WTC11 (cell line): ENCODE results near the gene NRN1. TPM values are rescaled to one million over a fixed set of nuclear protein-coding genes. Genes with fewer than 3 reads are reported as not detected.

Source experiments
- ATAC-seq: fragments of 200-7000 bp; cut with Tn5 transposase; 2 replicates; pipeline ENCODE4 v1.10.0; 2021; ENCODE audit warnings: mild to moderate bottlenecking, moderate library complexity
- CTCF ChIA-PET: fragments of 300-600 bp; sonication (Branson Sonifier 250); formaldehyde crosslinking; loops from one replicate; lab custom pipeline; 2021; ENCODE audit warnings: antibody characterized with exemption; lab: Charles Lee
- POLR2A ChIA-PET: fragments of 350-600 bp; sonication (Branson Sonifier 250); formaldehyde crosslinking; loops from one replicate; lab custom pipeline; 2021; ENCODE audit warnings: antibody characterized with exemption; lab: Charles Lee
- DNase-seq: peaks from one replicate; pipeline ENCODE4 v3.0.0; 2021; ENCODE audit warnings: low spot score
- H3K27ac Mint-ChIP-seq: 2 replicates; pipeline ENCODE4 v1.8.0; 2021; ENCODE audit warnings: mixed read lengths
- H3K27me3 Mint-ChIP-seq: 2 replicates; pipeline ENCODE4 v1.8.0; 2021; ENCODE audit warnings: low read depth, mild to moderate bottlenecking, moderate library complexity, mixed read lengths
- H3K36me3 Mint-ChIP-seq: 2 replicates; pipeline ENCODE4 v1.8.0; 2021; ENCODE audit warnings: mixed read lengths
- H3K4me1 Mint-ChIP-seq: 2 replicates; pipeline ENCODE4 v1.8.0; 2022; ENCODE audit warnings: mixed read lengths
- H3K4me3 Mint-ChIP-seq: 2 replicates; pipeline ENCODE4 v1.8.0; 2021; ENCODE audit warnings: mild to moderate bottlenecking, moderate library complexity, mixed read lengths
- H3K9me3 Mint-ChIP-seq: 2 replicates; pipeline ENCODE4 v1.8.0; 2021; ENCODE audit warnings: mixed read lengths
- ELF4 ChIP-seq: sonication (generic); formaldehyde crosslinking; IDR thresholded peaks from 2 replicates; pipeline ENCODE4 v1.8.1; 2022; ENCODE audit warnings: low read depth, mild to moderate bottlenecking, moderate library complexity, missing genetic modification reagents
- EMX1 ChIP-seq: fragments of 250-450 bp; sonication (Bioruptor Pico); IDR thresholded peaks from 2 replicates; pipeline ENCODE4 v1.8.0; 2021; ENCODE audit warnings: mild to moderate bottlenecking
- FOXP1 ChIP-seq: sonication (generic); formaldehyde crosslinking; IDR thresholded peaks from 2 replicates; pipeline ENCODE4 v1.8.0; 2022; ENCODE audit warnings: missing genetic modification reagents, mild to moderate bottlenecking, moderate library complexity, borderline replicate concordance
- JAZF1 ChIP-seq: fragments of 250-450 bp; sonication (Bioruptor Pico); IDR thresholded peaks from 2 replicates; pipeline ENCODE4 v1.9.0; 2021; ENCODE audit warnings: moderate library complexity, mild to moderate bottlenecking, inconsistent platforms
- KAT7 ChIP-seq: sonication (generic); formaldehyde crosslinking; IDR thresholded peaks from 2 replicates; pipeline ENCODE4 v1.8.1; 2023; ENCODE audit warnings: missing genetic modification reagents, mild to moderate bottlenecking, borderline replicate concordance
- MXD4 ChIP-seq: fragments of 250-450 bp; sonication (Bioruptor Pico); IDR thresholded peaks from 2 replicates; pipeline ENCODE4 v1.8.0; 2021; ENCODE audit warnings: mild to moderate bottlenecking, moderate library complexity, borderline replicate concordance
- NFE2L1 ChIP-seq: sonication (generic); formaldehyde crosslinking; IDR thresholded peaks from 2 replicates; pipeline ENCODE4 v1.8.1; 2023; ENCODE audit warnings: missing genetic modification reagents
- TCF7 ChIP-seq: sonication (generic); formaldehyde crosslinking; IDR thresholded peaks from 2 replicates; pipeline ENCODE4 v1.8.0; 2022; ENCODE audit warnings: mild to moderate bottlenecking, low read depth, missing genetic modification reagents, moderate library complexity
- TEAD4 ChIP-seq: sonication (generic); formaldehyde crosslinking; IDR thresholded peaks from 2 replicates; pipeline ENCODE4 v1.8.0; 2022; ENCODE audit warnings: mild to moderate bottlenecking, missing genetic modification reagents
- total RNA-seq: library from RNA; stranded (reverse); gene quantifications from 3 replicates; pipeline ENCODE4 v1.2.3, GENCODE V29; 2021
- TF ChIP-seq, protein P1 (sequence below): sonication (generic); formaldehyde crosslinking; IDR thresholded peaks from 2 replicates; pipeline ENCODE4 v1.8.0; 2022; ENCODE audit warnings: mild to moderate bottlenecking, missing genetic modification reagents
- TF ChIP-seq, protein P2 (sequence below): sonication (generic); formaldehyde crosslinking; IDR thresholded peaks from 2 replicates; pipeline ENCODE4 v1.8.1; 2023; ENCODE audit warnings: mild to moderate bottlenecking, moderate library complexity, missing genetic modification reagents
- TF ChIP-seq, protein P3 (sequence below): sonication (generic); formaldehyde crosslinking; IDR thresholded peaks from 2 replicates; pipeline ENCODE4 v1.8.0; 2022; ENCODE audit warnings: mild to moderate bottlenecking, missing genetic modification reagents
- TF ChIP-seq, protein P4 (sequence below): fragments of 250-450 bp; sonication (Bioruptor Pico); IDR thresholded peaks from 2 replicates; pipeline ENCODE4 v1.8.0; 2021; ENCODE audit warnings: mild to moderate bottlenecking
- TF ChIP-seq, protein P5 (sequence below): sonication (generic); formaldehyde crosslinking; IDR thresholded peaks from 2 replicates; pipeline ENCODE4 v1.8.0; 2022; ENCODE audit warnings: missing genetic modification reagents
- TF ChIP-seq, protein P6 (sequence below): sonication (generic); formaldehyde crosslinking; conservative IDR thresholded peaks from 2 replicates; pipeline ENCODE4 v1.8.1; 2022; ENCODE audit warnings: mild to moderate bottlenecking, missing genetic modification reagents
- TF ChIP-seq, protein P7 (sequence below): sonication (generic); formaldehyde crosslinking; IDR thresholded peaks from 2 replicates; pipeline ENCODE4 v1.8.0; 2023; ENCODE audit warnings: mild to moderate bottlenecking, missing genetic modification reagents

The NRN1 gene
- total RNA-seq, 1 experiment from 2014 or later: 0.66 TPM

DNA sequence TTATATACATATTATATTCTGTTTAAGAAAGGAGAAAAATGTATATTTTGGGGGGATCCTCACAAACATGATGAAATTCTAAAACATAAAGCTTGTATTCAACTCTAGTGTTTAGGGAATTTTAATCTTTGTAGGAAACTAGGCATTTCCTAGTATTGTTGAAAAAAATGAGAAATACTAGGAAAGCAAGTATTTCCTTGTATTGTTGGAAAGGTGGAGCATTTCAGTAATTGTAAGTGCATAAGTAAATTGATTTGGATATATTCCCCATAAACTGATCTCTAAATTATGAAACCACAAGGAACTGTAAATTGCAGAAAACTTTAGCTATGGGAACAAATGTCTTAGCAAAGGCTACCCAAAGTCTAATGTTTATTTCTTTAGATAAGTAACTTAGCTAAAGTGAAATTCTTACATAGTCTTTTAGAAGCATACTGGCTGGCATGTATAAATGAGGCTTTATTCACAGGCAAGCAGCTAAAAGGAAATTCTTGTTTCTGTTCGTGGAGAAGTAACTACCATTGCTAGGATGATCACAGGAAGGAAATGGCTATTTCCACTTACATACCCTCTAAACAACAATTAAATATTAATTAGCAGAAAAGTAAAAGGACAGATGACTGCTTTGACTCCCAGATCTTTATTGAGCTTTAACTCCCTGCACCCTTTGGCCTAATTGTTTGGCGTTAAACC lies 19.9 kb upstream of the NRN1 start (continued):
- TF ChIP-seq, protein P1, sequence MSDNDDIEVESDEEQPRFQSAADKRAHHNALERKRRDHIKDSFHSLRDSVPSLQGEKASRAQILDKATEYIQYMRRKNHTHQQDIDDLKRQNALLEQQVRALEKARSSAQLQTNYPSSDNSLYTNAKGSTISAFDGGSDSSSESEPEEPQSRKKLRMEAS: no peak
- TF ChIP-seq, protein P2, sequence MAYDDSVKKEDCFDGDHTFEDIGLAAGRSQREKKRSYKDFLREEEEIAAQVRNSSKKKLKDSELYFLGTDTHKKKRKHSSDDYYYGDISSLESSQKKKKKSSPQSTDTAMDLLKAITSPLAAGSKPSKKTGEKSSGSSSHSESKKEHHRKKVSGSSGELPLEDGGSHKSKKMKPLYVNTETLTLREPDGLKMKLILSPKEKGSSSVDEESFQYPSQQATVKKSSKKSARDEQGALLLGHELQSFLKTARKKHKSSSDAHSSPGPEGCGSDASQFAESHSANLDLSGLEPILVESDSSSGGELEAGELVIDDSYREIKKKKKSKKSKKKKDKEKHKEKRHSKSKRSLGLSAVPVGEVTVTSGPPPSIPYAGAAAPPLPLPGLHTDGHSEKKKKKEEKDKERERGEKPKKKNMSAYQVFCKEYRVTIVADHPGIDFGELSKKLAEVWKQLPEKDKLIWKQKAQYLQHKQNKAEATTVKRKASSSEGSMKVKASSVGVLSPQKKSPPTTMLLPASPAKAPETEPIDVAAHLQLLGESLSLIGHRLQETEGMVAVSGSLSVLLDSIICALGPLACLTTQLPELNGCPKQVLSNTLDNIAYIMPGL (CRISPR knock-in tag): no peak
- TF ChIP-seq TCF7 (CRISPR knock-in tag) (no peak), EMX1 (CRISPR knock-in tag) (no peak), NFE2L1 (CRISPR knock-in tag) (no peak)

DNA sequence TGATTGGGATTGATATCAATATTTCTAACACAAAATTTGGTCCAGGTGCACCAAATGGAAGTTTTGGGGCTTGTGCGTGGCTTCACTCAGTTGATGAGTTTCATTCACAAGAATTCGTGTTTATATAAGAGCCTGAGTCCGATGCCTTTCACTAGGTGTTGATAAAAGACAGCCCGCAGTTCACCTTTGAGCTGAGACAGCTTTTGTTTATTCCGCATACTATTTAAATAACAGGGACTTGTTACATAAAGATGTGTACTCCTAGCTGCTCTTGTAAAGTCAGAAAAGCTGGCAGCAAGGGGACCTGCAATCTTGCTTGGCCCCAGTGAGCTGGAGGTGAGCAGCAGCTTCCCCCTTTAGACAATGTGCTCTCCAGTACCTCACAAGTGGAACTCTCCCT lies 19.0 kb upstream of the NRN1 start:
- DNase-seq (no peak), ATAC-seq (no peak)
- H3K9me3 Mint-ChIP-seq: no peaks in the 10 kb centered on the region
- H3K36me3 Mint-ChIP-seq: no peaks in the 10 kb centered on the region
- H3K27me3 Mint-ChIP-seq: peaks cover 6% of the 10 kb centered on the region
- ChIA-PET CTCF (interaction anchor here (1.0 kb wide), 1 partner anchor 31 kb away, joined by 3 read pairs; no protein-coding TSS in a partner anchor), POLR2A (no interaction called here)
- no peak overlapping the region for H3K27ac Mint-ChIP-seq
- H3K4me1 Mint-ChIP-seq: peaks cover 4% of the 10 kb centered on the region; the same call in 1 of the 2 replicates
- TF ChIP-seq, protein P1: no peak
- TF ChIP-seq, protein P3, sequence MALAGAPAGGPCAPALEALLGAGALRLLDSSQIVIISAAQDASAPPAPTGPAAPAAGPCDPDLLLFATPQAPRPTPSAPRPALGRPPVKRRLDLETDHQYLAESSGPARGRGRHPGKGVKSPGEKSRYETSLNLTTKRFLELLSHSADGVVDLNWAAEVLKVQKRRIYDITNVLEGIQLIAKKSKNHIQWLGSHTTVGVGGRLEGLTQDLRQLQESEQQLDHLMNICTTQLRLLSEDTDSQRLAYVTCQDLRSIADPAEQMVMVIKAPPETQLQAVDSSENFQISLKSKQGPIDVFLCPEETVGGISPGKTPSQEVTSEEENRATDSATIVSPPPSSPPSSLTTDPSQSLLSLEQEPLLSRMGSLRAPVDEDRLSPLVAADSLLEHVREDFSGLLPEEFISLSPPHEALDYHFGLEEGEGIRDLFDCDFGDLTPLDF (CRISPR knock-in tag): no peak
- TF ChIP-seq, protein P4, sequence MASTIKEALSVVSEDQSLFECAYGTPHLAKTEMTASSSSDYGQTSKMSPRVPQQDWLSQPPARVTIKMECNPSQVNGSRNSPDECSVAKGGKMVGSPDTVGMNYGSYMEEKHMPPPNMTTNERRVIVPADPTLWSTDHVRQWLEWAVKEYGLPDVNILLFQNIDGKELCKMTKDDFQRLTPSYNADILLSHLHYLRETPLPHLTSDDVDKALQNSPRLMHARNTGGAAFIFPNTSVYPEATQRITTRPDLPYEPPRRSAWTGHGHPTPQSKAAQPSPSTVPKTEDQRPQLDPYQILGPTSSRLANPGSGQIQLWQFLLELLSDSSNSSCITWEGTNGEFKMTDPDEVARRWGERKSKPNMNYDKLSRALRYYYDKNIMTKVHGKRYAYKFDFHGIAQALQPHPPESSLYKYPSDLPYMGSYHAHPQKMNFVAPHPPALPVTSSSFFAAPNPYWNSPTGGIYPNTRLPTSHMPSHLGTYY (CRISPR knock-in tag): no peak
- TF ChIP-seq JAZF1 (CRISPR knock-in tag): no peak
- TF ChIP-seq KAT7: no peak
- TF ChIP-seq, protein P5, sequence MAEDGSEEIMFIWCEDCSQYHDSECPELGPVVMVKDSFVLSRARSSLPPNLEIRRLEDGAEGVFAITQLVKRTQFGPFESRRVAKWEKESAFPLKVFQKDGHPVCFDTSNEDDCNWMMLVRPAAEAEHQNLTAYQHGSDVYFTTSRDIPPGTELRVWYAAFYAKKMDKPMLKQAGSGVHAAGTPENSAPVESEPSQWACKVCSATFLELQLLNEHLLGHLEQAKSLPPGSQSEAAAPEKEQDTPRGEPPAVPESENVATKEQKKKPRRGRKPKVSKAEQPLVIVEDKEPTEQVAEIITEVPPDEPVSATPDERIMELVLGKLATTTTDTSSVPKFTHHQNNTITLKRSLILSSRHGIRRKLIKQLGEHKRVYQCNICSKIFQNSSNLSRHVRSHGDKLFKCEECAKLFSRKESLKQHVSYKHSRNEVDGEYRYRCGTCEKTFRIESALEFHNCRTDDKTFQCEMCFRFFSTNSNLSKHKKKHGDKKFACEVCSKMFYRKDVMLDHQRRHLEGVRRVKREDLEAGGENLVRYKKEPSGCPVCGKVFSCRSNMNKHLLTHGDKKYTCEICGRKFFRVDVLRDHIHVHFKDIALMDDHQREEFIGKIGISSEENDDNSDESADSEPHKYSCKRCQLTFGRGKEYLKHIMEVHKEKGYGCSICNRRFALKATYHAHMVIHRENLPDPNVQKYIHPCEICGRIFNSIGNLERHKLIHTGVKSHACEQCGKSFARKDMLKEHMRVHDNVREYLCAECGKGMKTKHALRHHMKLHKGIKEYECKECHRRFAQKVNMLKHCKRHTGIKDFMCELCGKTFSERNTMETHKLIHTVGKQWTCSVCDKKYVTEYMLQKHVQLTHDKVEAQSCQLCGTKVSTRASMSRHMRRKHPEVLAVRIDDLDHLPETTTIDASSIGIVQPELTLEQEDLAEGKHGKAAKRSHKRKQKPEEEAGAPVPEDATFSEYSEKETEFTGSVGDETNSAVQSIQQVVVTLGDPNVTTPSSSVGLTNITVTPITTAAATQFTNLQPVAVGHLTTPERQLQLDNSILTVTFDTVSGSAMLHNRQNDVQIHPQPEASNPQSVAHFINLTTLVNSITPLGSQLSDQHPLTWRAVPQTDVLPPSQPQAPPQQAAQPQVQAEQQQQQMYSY (CRISPR knock-in tag): no peak
- TF ChIP-seq ELF4 (CRISPR knock-in tag): no peak
- TF ChIP-seq MXD4 (CRISPR knock-in tag): no peak
- TF ChIP-seq, protein P6, sequence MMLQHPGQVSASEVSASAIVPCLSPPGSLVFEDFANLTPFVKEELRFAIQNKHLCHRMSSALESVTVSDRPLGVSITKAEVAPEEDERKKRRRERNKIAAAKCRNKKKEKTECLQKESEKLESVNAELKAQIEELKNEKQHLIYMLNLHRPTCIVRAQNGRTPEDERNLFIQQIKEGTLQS (CRISPR knock-in tag): no peak
- TF ChIP-seq TEAD4: no peak
- TF ChIP-seq FOXP1: no peak
- TF ChIP-seq, protein P7, sequence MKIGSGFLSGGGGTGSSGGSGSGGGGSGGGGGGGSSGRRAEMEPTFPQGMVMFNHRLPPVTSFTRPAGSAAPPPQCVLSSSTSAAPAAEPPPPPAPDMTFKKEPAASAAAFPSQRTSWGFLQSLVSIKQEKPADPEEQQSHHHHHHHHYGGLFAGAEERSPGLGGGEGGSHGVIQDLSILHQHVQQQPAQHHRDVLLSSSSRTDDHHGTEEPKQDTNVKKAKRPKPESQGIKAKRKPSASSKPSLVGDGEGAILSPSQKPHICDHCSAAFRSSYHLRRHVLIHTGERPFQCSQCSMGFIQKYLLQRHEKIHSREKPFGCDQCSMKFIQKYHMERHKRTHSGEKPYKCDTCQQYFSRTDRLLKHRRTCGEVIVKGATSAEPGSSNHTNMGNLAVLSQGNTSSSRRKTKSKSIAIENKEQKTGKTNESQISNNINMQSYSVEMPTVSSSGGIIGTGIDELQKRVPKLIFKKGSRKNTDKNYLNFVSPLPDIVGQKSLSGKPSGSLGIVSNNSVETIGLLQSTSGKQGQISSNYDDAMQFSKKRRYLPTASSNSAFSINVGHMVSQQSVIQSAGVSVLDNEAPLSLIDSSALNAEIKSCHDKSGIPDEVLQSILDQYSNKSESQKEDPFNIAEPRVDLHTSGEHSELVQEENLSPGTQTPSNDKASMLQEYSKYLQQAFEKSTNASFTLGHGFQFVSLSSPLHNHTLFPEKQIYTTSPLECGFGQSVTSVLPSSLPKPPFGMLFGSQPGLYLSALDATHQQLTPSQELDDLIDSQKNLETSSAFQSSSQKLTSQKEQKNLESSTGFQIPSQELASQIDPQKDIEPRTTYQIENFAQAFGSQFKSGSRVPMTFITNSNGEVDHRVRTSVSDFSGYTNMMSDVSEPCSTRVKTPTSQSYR (CRISPR knock-in tag): no peak
- H3K4me3 Mint-ChIP-seq: no peak overlapping the region
